Neural progenitor cell (in vitro differentiated cells): Measurements from ENCODE around the gene LTC4S. TPM values are rescaled to one million over a fixed set of nuclear protein-coding genes. Genes with fewer than 3 reads are reported as not detected.

ENCODE experiments used
- DNase-seq: peaks from one replicate; pipeline ENCODE4 v3.0.0-alpha.2; 2016; ENCODE audit warnings: low spot score
- H2AFZ ChIP-seq: fragments of 200-600 bp; sonication (generic); replicated peaks from 2 replicates; pipeline ENCODE4 v1.6.1; 2016; ENCODE audit warnings: antibody characterized with exemption
- H3F3A ChIP-seq: fragments of 200-600 bp; sonication (generic); 2 replicates; pipeline ENCODE4 v1.6.1; 2016; ENCODE audit warnings: antibody characterized with exemption, low read depth
- H3K27ac ChIP-seq: fragments of 200-600 bp; sonication (generic); 2 replicates; pipeline ENCODE4 v1.5.1; 2016; ENCODE audit warnings: mild to moderate bottlenecking
- H3K27me3 ChIP-seq: fragments of 200-600 bp; sonication (generic); 2 replicates; pipeline ENCODE4 v1.6.1; 2016; ENCODE audit warnings: mild to moderate bottlenecking, moderate library complexity
- H3K36me3 ChIP-seq: fragments of 200-600 bp; sonication (generic); 2 replicates; pipeline ENCODE4 v1.5.1; 2016
- H3K4me1 ChIP-seq: fragments of 200-600 bp; sonication (generic); 2 replicates; pipeline ENCODE4 v1.6.1; 2016; ENCODE audit warnings: mixed run types
- H3K4me2 ChIP-seq: fragments of 200-600 bp; sonication (generic); 2 replicates; pipeline ENCODE4 v1.6.1; 2016
- H3K4me3 ChIP-seq: fragments of 200-600 bp; sonication (generic); 2 replicates; pipeline ENCODE4 v1.5.1; 2016
- H3K79me2 ChIP-seq: fragments of 200-600 bp; sonication (generic); 2 replicates; pipeline ENCODE4 v1.6.1; 2016; ENCODE audit warnings: low read depth
- H3K9ac ChIP-seq: fragments of 200-600 bp; sonication (generic); 2 replicates; pipeline ENCODE4 v1.6.1; 2016
- H3K9me3 ChIP-seq: fragments of 200-600 bp; sonication (generic); 2 replicates; pipeline ENCODE4 v1.5.1; 2016; ENCODE audit warnings: low read depth
- H4K20me1 ChIP-seq: fragments of 200-600 bp; sonication (generic); 2 replicates; pipeline ENCODE4 v1.6.1; 2016; ENCODE audit warnings: low read depth
- H3K27ac Mint-ChIP-seq: 3 replicates; pipeline ENCODE4 v1.8.0; 2021; ENCODE audit warnings: mixed read lengths
- H3K27me3 Mint-ChIP-seq: 2 replicates; pipeline ENCODE4 v1.8.0; 2022; ENCODE audit warnings: low read depth, mild to moderate bottlenecking, inconsistent platforms, moderate library complexity, mixed read lengths; ENCODE audit not compliant: insufficient read depth
- H3K36me3 Mint-ChIP-seq: 3 replicates; pipeline ENCODE4 v1.8.0; 2021; ENCODE audit warnings: mixed read lengths
- H3K4me1 Mint-ChIP-seq: 3 replicates; pipeline ENCODE4 v1.8.0; 2021; ENCODE audit warnings: mixed read lengths
- H3K4me3 Mint-ChIP-seq: 3 replicates; pipeline ENCODE4 v1.8.0; 2021; ENCODE audit warnings: mild to moderate bottlenecking, moderate library complexity, mixed read lengths
- H3K9me3 Mint-ChIP-seq: 3 replicates; pipeline ENCODE4 v1.8.0; 2020; ENCODE audit warnings: mixed read lengths
- EZH2 ChIP-seq: fragments of 200-600 bp; sonication (generic); IDR thresholded peaks from 2 replicates; pipeline ENCODE4 v1.6.1; 2017; ENCODE audit warnings: antibody characterized with exemption, mild to moderate bottlenecking, moderate library complexity
- EZH2phosphoT487 ChIP-seq: fragments of 200-600 bp; sonication (generic); IDR thresholded peaks from 2 replicates; pipeline ENCODE4 v1.6.1; 2017; ENCODE audit warnings: antibody characterized with exemption
- total RNA-seq: library from RNA; depleted of rRNA; stranded (reverse); fragments of >200 nt; gene quantifications from 2 replicates; pipeline ENCODE4 v1.2.3, GENCODE V29; 2015; ENCODE audit warnings: low replicate concordance
- TF ChIP-seq, protein P1 (sequence below): fragments of 200-600 bp; sonication (generic); IDR thresholded peaks from 2 replicates; pipeline ENCODE4 v1.5.1; 2017; ENCODE audit warnings: antibody characterized with exemption, mild to moderate bottlenecking

Gene LTC4S
- total RNA-seq, 1 donor from 2014 or later, result not detected

DNA sequence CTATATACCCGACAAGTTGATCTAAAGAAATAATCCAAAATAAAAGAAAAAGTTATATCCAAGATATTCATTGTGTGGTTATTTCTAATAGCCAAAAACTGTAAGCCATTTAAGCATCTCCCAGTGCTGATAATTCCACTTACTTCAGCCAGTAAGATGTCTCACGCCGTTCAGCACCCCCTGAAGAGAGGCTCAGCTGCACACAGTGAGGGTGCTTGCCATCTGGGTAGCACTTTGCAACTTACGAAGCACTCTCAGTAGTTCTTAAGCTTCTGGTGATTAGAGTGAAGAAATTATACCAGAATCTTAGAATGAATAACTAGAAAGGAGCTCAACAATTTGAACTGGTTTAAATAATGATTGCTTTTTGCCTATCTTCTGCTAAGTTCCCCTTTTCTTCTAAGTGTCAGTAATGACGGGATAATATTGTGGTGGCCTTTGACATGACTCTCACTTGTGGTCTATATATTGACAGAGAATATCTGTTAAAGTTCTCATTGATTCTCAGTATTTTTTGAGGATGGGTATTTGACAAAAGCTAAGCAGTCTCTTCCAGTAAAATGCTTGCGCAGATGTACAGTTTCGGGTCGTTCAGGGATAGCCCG, 26.2 kb upstream of the LTC4S start:
- Histone ChIP-seq H3K27me3 (no peaks in the 10 kb centered on the region), H3K9me3 (no peaks in the 10 kb centered on the region), H3K36me3 (peaks cover 8% of the 10 kb centered on the region), H3K79me2 (peaks cover 47% of the 10 kb centered on the region), H3K9ac (no peak overlapping the region), H3K4me3 (no peak overlapping the region), H3K4me2 (no peak overlapping the region), H3F3A (peaks cover 8% of the 10 kb centered on the region), H3K4me1 (peaks cover 4% of the 10 kb centered on the region), H2AFZ (no peak overlapping the region), H3K27ac (no peak overlapping the region), H4K20me1 (peaks cover 81% of the 10 kb centered on the region)
- no peaks in the 10 kb centered on the region for H3K27me3 Mint-ChIP-seq
- TF ChIP-seq, protein P1, sequence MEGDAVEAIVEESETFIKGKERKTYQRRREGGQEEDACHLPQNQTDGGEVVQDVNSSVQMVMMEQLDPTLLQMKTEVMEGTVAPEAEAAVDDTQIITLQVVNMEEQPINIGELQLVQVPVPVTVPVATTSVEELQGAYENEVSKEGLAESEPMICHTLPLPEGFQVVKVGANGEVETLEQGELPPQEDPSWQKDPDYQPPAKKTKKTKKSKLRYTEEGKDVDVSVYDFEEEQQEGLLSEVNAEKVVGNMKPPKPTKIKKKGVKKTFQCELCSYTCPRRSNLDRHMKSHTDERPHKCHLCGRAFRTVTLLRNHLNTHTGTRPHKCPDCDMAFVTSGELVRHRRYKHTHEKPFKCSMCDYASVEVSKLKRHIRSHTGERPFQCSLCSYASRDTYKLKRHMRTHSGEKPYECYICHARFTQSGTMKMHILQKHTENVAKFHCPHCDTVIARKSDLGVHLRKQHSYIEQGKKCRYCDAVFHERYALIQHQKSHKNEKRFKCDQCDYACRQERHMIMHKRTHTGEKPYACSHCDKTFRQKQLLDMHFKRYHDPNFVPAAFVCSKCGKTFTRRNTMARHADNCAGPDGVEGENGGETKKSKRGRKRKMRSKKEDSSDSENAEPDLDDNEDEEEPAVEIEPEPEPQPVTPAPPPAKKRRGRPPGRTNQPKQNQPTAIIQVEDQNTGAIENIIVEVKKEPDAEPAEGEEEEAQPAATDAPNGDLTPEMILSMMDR, result no peak
- TF ChIP-seq EZH2 (no peak), EZH2phosphoT487 (no peak)
- DNase-seq, result no peak
- no peak overlapping the region for H3K27ac Mint-ChIP-seq
- H3K4me3 Mint-ChIP-seq, result no peak overlapping the region
- H3K36me3 Mint-ChIP-seq, result peaks cover 31% of the 10 kb centered on the region
- H3K9me3 Mint-ChIP-seq, result no peaks in the 10 kb centered on the region
- H3K4me1 Mint-ChIP-seq, result peaks cover 37% of the 10 kb centered on the region

DNA sequence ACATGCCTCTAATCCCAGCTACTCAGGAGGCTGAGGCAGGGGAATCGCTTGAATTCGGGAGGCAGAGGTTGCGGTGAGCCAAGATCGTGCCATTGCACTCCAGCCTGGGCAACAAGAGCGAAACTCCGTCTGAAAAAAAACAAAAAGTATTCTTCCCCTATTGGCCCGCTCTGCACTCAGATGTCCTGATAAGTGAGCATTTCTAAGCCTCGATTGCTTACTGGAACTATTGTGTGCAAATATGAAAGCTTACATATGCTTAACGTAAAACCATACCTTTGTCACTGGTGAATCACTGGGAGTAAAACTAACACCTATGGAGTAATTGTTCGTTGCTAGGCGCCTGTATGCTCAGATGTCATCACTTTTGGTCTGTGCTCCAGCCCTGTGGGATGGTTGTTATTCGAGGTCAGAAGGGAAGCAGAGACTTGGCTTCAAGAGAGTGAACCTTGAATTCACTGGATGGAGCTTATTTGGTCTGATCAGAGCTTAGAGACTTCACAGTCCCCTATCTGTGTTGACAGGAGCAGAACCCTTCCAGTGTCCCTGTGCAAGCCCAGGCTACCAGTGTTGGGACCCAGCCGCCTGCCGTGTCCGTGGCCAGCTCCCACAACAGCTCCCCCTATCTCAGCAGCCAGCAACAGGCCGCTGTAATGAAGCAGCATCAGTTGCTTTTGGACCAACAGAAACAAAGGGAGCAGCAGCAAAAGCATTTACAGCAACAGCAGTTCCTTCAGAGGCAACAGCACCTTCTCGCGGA, 25.3 kb upstream of the LTC4S start:
- Mint-ChIP-seq H3K27ac (no peak overlapping the region), H3K9me3 (no peaks in the 10 kb centered on the region), H3K36me3 (peaks cover 38% of the 10 kb centered on the region), H3K4me3 (no peak overlapping the region), H3K27me3 (no peaks in the 10 kb centered on the region), H3K4me1 (peaks cover 28% of the 10 kb centered on the region)
- no peak overlapping the region for H3K4me2 ChIP-seq
- peaks cover 8% of the 10 kb centered on the region for H3K36me3 ChIP-seq
- H3K9ac ChIP-seq, result no peak overlapping the region
- H3K4me1 ChIP-seq, result peaks cover 1% of the 10 kb centered on the region
- H3K27ac ChIP-seq, result no peak overlapping the region
- H3K79me2 ChIP-seq, result peaks cover 40% of the 10 kb centered on the region
- no peaks in the 10 kb centered on the region for H3K27me3 ChIP-seq
- H3K4me3 ChIP-seq, result no peak overlapping the region
- peak; percentile 37 for DNase-seq
- H2AFZ ChIP-seq, result no peak overlapping the region
- peaks cover 3% of the 10 kb centered on the region for H3F3A ChIP-seq
- TF ChIP-seq EZH2 (no peak), EZH2phosphoT487 (no peak)
- TF ChIP-seq, protein P1, result peak; percentile 41
- peaks cover 72% of the 10 kb centered on the region for H4K20me1 ChIP-seq
- H3K9me3 ChIP-seq, result no peaks in the 10 kb centered on the region

DNA sequence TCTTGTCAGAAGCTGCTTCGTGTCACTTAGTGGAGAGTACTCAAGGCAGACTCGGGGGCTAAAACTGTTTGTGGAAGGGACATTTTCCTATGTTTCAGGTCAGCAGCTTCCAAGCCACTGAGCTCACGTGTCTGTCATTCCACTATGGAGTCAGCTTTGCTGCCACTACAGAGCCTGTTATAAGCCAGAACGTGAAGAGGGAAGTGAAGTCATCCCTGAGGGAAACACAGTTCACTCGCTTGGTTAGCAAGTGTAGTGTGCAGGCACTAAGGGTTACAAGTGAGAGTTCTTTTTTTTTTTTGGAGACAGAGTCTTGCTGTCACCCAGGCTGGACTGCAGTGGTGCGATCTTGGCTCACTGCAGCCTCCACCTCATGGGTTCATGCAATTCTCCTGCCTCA, 24.5 kb upstream of the LTC4S start:
- H3K79me2 ChIP-seq, result peaks cover 32% of the 10 kb centered on the region
- H3K4me1 Mint-ChIP-seq, result peaks cover 22% of the 10 kb centered on the region
- no peak overlapping the region for H3K4me2 ChIP-seq
- H4K20me1 ChIP-seq, result peaks cover 64% of the 10 kb centered on the region
- H3K9ac ChIP-seq, result no peak overlapping the region
- no peaks in the 10 kb centered on the region for H3K27me3 ChIP-seq
- peak overlapping the region; percentile 70 for H3K27ac Mint-ChIP-seq
- peaks cover 3% of the 10 kb centered on the region for H3F3A ChIP-seq
- no peak overlapping the region for H3K4me3 ChIP-seq
- H3K9me3 Mint-ChIP-seq, result no peaks in the 10 kb centered on the region
- H3K4me1 ChIP-seq, result no peaks in the 10 kb centered on the region
- H2AFZ ChIP-seq, result no peak overlapping the region
- TF ChIP-seq, protein P1, result no peak
- TF ChIP-seq EZH2, result no peak
- no peak for TF ChIP-seq EZH2phosphoT487
- no peak for DNase-seq
- H3K27me3 Mint-ChIP-seq, result no peaks in the 10 kb centered on the region
- peaks cover 8% of the 10 kb centered on the region for H3K36me3 ChIP-seq
- H3K4me3 Mint-ChIP-seq, result no peak overlapping the region
- no peaks in the 10 kb centered on the region for H3K9me3 ChIP-seq
- H3K36me3 Mint-ChIP-seq, result peaks cover 42% of the 10 kb centered on the region
- H3K27ac ChIP-seq, result no peak overlapping the region
